Measurements from ENCODE around the gene CILP. TPM values are rescaled to one million over a fixed set of nuclear protein-coding genes. Genes with fewer than 3 reads are reported as not detected.

The CILP gene
- total RNA-seq, 4 donors from 2014 or later: 40.4 to 166 (median 93.8) TPM

DNA sequence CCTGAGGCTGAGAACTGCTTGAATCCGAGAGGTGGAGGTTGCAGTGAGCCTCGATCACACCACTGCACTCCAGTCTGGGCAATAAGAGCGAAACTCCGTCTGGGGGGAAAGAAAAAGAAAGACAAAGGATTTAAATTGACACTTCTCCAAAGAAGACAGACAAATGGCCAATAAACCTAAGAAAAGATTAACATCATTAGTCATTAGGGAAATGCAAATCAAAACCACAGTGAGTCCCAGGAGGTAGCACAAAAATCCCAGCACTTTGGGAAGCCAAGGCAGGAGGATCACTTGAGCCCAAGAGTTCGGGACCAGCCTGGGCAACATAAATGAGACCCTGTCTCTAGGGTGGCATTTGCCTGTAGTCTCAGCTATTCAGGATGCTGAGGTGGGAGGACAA is 38.7 kb downstream of the CILP start:
- no peaks in the 10 kb centered on the region for H3K9me3 ChIP-seq
- 85% methylated on average over 5 of the region's 5 CpGs for WGBS
- TF ChIP-seq POLR2A (IDR thresholded peaks at IDR 0.05; ENCODE audit: low read depth): no peak
- no peak for TF ChIP-seq POLR2AphosphoS5 (IDR thresholded peaks at IDR 0.05)
- TF ChIP-seq EP300 (IDR thresholded peaks at IDR 0.05): no peak
- no peak for TF ChIP-seq CTCF (IDR thresholded peaks at IDR 0.05)
- no peak overlapping the region for H3K4me3 ChIP-seq
- no peaks in the 10 kb centered on the region for H3K27me3 ChIP-seq
- intact Hi-C loops (cut with DNase I): no loop called here
- H3K27ac ChIP-seq (replicated peaks in 1 of 4): no peak overlapping the region
- peaks cover 21 to 95% (median 68%) of the 10 kb centered on the region in 4 donors for H3K36me3 ChIP-seq
- peaks cover 0 to under 1% (median 0%) of the 10 kb centered on the region in 4 donors for H3K4me1 ChIP-seq
- no peak for DNase-seq (ENCODE audit: extremely low spot score)

- no peak overlapping the region for H3K27ac ChIP-seq (replicated peaks in 1 of 4)
- H3K4me3 ChIP-seq: no peak overlapping the region
- no peaks in the 10 kb centered on the region for H3K4me1 ChIP-seq
- DNase-seq (ENCODE audit: extremely low spot score): no peak
- no peaks in the 10 kb centered on the region for H3K27me3 ChIP-seq
- 96% methylated on average over 5 of the region's 5 CpGs for WGBS
- H3K36me3 ChIP-seq: peaks cover 11 to 87% (median 65%) of the 10 kb centered on the region in 4 donors
- intact Hi-C loops (cut with DNase I): no loop called here
- no peaks in the 10 kb centered on the region for H3K9me3 ChIP-seq
- TF ChIP-seq CTCF (IDR thresholded peaks at IDR 0.05) (no peak), EP300 (IDR thresholded peaks at IDR 0.05) (no peak), POLR2AphosphoS5 (IDR thresholded peaks at IDR 0.05) (no peak), POLR2A (IDR thresholded peaks at IDR 0.05; ENCODE audit: low read depth) (no peak)
Measured at GRCh38 chr15:65171428-65171827, 39.8 kb downstream of the CILP start.

DNA sequence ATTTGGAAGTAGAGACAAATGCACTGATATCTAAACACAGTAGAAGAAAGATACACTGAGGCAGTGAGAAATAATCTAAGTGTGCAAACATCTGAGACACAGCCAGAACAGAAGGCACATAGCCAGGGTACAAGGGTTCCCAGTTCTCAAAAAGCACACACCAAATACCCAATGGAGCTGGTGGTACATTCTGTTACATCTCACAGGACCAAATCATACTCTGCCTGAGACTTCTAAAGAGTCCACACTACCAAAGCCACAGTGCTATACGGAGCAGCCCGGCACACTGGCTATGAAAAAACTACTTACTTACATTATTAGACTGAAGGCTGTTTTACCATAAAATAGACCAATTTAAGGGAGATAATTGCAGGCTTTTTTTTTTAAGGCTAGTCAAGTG is 45.4 kb downstream of the CILP start:
- TF ChIP-seq CTCF (IDR thresholded peaks at IDR 0.05) (no peak), POLR2AphosphoS5 (IDR thresholded peaks at IDR 0.05) (no peak), POLR2A (IDR thresholded peaks at IDR 0.05; ENCODE audit: low read depth) (no peak), EP300 (IDR thresholded peaks at IDR 0.05) (no peak)
- no peak overlapping the region for H3K27ac ChIP-seq (replicated peaks in 1 of 4)
- intact Hi-C loops (cut with DNase I): no loop called here
- no peaks in the 10 kb centered on the region for H3K27me3 ChIP-seq
- H3K4me3 ChIP-seq: no peak overlapping the region
- no peaks in the 10 kb centered on the region for H3K9me3 ChIP-seq
- WGBS: 88% methylated on average over 2 of the region's 2 CpGs
- peaks cover 0 to 17% (median 13%) of the 10 kb centered on the region in 4 donors for H3K4me1 ChIP-seq
- peaks cover 11 to 70% (median 47%) of the 10 kb centered on the region in 4 donors for H3K36me3 ChIP-seq
- no peak for DNase-seq (ENCODE audit: extremely low spot score)

GRCh38 chr15:65164139-65164538 is 47.1 kb downstream of the CILP start:
- 59% methylated on average over 1 of the region's 1 CpG for WGBS
- no peak for DNase-seq (ENCODE audit: extremely low spot score)
- H3K36me3 ChIP-seq: peaks cover 11 to 69% (median 34%) of the 10 kb centered on the region in 4 donors
- H3K4me3 ChIP-seq: no peak overlapping the region
- no peaks in the 10 kb centered on the region for H3K27me3 ChIP-seq
- no peak overlapping the region for H3K27ac ChIP-seq (replicated peaks in 1 of 4)
- no peak for TF ChIP-seq CTCF (IDR thresholded peaks at IDR 0.05)
- no peak for TF ChIP-seq POLR2A (IDR thresholded peaks at IDR 0.05; ENCODE audit: low read depth)
- TF ChIP-seq EP300 (IDR thresholded peaks at IDR 0.05): no peak
- no peak for TF ChIP-seq POLR2AphosphoS5 (IDR thresholded peaks at IDR 0.05)
- peaks cover 0 to 17% (median 13%) of the 10 kb centered on the region in 4 donors for H3K4me1 ChIP-seq
- intact Hi-C loops (cut with DNase I): no loop called here
- H3K9me3 ChIP-seq: no peaks in the 10 kb centered on the region

DNA sequence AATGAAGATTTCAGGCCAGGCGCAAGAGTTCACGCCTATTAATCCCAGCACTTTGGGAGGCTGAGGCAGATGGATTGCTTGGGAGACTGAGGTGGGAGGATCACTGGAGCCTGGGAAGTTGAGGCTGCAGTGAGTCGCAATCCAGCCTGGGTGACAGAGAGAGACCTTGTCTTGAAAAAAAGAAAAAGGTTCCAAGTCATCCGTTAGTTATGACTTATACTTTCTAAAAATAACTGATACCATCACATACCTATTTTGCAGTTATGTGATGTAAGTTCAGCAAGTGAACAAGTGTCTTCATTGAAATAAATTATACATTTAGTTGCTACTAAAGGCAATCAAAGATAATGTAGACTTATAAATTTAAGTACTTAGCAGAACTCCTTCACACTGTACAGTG is 48.2 kb downstream of the CILP start:
- Histone ChIP-seq H3K27me3 (no peaks in the 10 kb centered on the region), H3K27ac (replicated peaks in 1 of 4) (no peak overlapping the region), H3K9me3 (no peaks in the 10 kb centered on the region), H3K4me3 (no peak overlapping the region), H3K36me3 (peaks cover 18 to 71% (median 38%) of the 10 kb centered on the region in 4 donors), H3K4me1 (peaks cover 0 to 17% (median 13%) of the 10 kb centered on the region in 4 donors)
- 82% methylated on average over 4 of the region's 4 CpGs for WGBS
- DNase-seq (ENCODE audit: extremely low spot score): no peak
- intact Hi-C loops (cut with DNase I): no loop called here
- TF ChIP-seq POLR2A (IDR thresholded peaks at IDR 0.05; ENCODE audit: low read depth): no peak

Measured in esophagus muscularis mucosa (tissue), 4 donors.